CD4-positive, alpha-beta T cell treated with Interleukin-15 for 1 hour (primary cell): ENCODE measurements around the gene MARCHF3.
"Not testable (repeated sequence)": the region's sequence is repeated elsewhere in the genome, so short reads cannot be mapped to it uniquely, and the experiment has no call there.

Experiments
- DNase-seq: peaks from one replicate; pipeline ENCODE4 v3.0.0-alpha.2; 2020

The MARCHF3 gene

GRCh38 chr5:127030259-127031146, at the start of gene MARCHF3:
Gene MARCHF3, minus strand, starts transcription at chr5:127030558. Its CDS starts 112,387 bp downstream, at chr5:126918171.
- DNase-seq = peak; percentile 96

GRCh38 chr5:127079994-127080491, 49.7 kb upstream of the MARCHF3 start:
- DNase-seq = no peak

- no peak for DNase-seq
Observed at GRCh38 chr5:127077366-127077765, 47.0 kb upstream of the MARCHF3 start.

GRCh38 chr5:127076315-127077129, 46.2 kb upstream of the MARCHF3 start:
- DNase-seq = no peak

- no peak for DNase-seq
Observed at GRCh38 chr5:127074466-127074865, 44.1 kb upstream of the MARCHF3 start.

- peak; percentile 83 for DNase-seq
Observed at GRCh38 chr5:127072861-127073846, 42.8 kb upstream of the MARCHF3 start, which contains the start of gene C5orf63. Gene C5orf63, minus strand, starts transcription at chr5:127073502. Its CDS starts 14,507 bp downstream, at chr5:127058995.

- DNase-seq = no peak
Observed at GRCh38 chr5:127070243-127070642, 39.9 kb upstream of the MARCHF3 start.

- no peak for DNase-seq
Observed at GRCh38 chr5:127068493-127069214, 38.3 kb upstream of the MARCHF3 start.

GRCh38 chr5:127066721-127067120, 36.4 kb upstream of the MARCHF3 start:
- no peak for DNase-seq

- no peak for DNase-seq
Observed at GRCh38 chr5:127064253-127064840, 34.0 kb upstream of the MARCHF3 start.

- no peak for DNase-seq
Observed at GRCh38 chr5:127063257-127063913, 33.0 kb upstream of the MARCHF3 start.

GRCh38 chr5:127061956-127062355, 31.6 kb upstream of the MARCHF3 start:
- DNase-seq = no peak

GRCh38 chr5:127061537-127061936, 31.2 kb upstream of the MARCHF3 start:
- DNase-seq = no peak

GRCh38 chr5:127060470-127060985, 30.2 kb upstream of the MARCHF3 start:
- no peak for DNase-seq

- DNase-seq = no peak
Observed at GRCh38 chr5:127056896-127057295, 26.5 kb upstream of the MARCHF3 start.

GRCh38 chr5:127055880-127056653, 25.7 kb upstream of the MARCHF3 start:
- DNase-seq = no peak

- not testable (repeated sequence) for DNase-seq
Observed at GRCh38 chr5:127053551-127053950, 23.2 kb upstream of the MARCHF3 start.

- DNase-seq = no peak
Observed at GRCh38 chr5:127053049-127053448, 22.7 kb upstream of the MARCHF3 start.

GRCh38 chr5:127051591-127051990, 21.2 kb upstream of the MARCHF3 start:
- no peak for DNase-seq
